Activated T-cell treated with anti-CD3 and anti-CD28 coated beads, Interleukin-2, amount 50 U/mL, for 4 hours (primary cell): ENCODE measurements around the gene FSD1. TPM values are rescaled to one million over a fixed set of nuclear protein-coding genes. Genes with fewer than 3 reads are reported as not detected.
"Not testable (repeated sequence)": the region's sequence is repeated elsewhere in the genome, so short reads cannot be mapped to it uniquely, and the experiment has no call there.

Source experiments
- ATAC-seq, 2 donors: fragments of 200-7000 bp; cut with Tn5 transposase; one replicate each; pipeline ENCODE4 v1.10.0; 2021
- DNase-seq: peaks from one replicate; pipeline ENCODE4 v3.0.0-alpha.2; 2020
- H3K27me3 Mint-ChIP-seq: one replicate; pipeline ENCODE4 v1.8.0; 2021; ENCODE audit warnings: low read depth, mixed read lengths
- H3K36me3 Mint-ChIP-seq: one replicate; pipeline ENCODE4 v1.8.0; 2022; ENCODE audit warnings: mixed read lengths; ENCODE audit not compliant: insufficient read depth
- H3K4me1 Mint-ChIP-seq: one replicate; pipeline ENCODE4 v1.8.0; 2021; ENCODE audit warnings: low read depth, mixed read lengths
- H3K4me3 Mint-ChIP-seq: one replicate; pipeline ENCODE4 v1.8.0; 2021; ENCODE audit warnings: mild to moderate bottlenecking, moderate library complexity, mixed read lengths
- H3K9me3 Mint-ChIP-seq: one replicate; pipeline ENCODE4 v1.8.0; 2021; ENCODE audit warnings: mixed read lengths
- total RNA-seq, 3 donors: library from RNA; stranded (reverse); gene quantifications; one replicate each; pipeline ENCODE4 v1.2.1, GENCODE V29; 2021

FSD1 gene
- total RNA-seq, 3 donors from 2014 or later, result 5.9 to 10.4 (median 9.1) TPM

GRCh38 chr19:4319067-4319718, 14.8 kb downstream of the FSD1 start:
- no peaks in the 10 kb centered on the region for H3K27me3 Mint-ChIP-seq
- H3K9me3 Mint-ChIP-seq, result peaks cover 5% of the 10 kb centered on the region
- DNase-seq, result no peak
- H3K4me1 Mint-ChIP-seq, result no peaks in the 10 kb centered on the region
- no peak for ATAC-seq
- H3K4me3 Mint-ChIP-seq, result no peak overlapping the region
- no peaks in the 10 kb centered on the region for H3K36me3 Mint-ChIP-seq

- Mint-ChIP-seq H3K4me3 (no peak overlapping the region), H3K27me3 (no peaks in the 10 kb centered on the region), H3K36me3 (no peaks in the 10 kb centered on the region), H3K9me3 (peaks cover 5% of the 10 kb centered on the region), H3K4me1 (no peaks in the 10 kb centered on the region)
- no peak for DNase-seq
- no peak for ATAC-seq
These were observed 16.0 kb downstream of the FSD1 start for GRCh38 chr19:4320419-4320818.

GRCh38 chr19:4322942-4323665, 18.7 kb downstream of the FSD1 start:
- Mint-ChIP-seq H3K36me3 (no peaks in the 10 kb centered on the region), H3K4me3 (no peak overlapping the region), H3K9me3 (peaks cover 5% of the 10 kb centered on the region), H3K4me1 (peaks cover 15% of the 10 kb centered on the region), H3K27me3 (peaks cover 3% of the 10 kb centered on the region)
- no peak for DNase-seq
- no peak for ATAC-seq

GRCh38 chr19:4323692-4324091, 19.3 kb downstream of the FSD1 start:
- no peak for DNase-seq
- H3K9me3 Mint-ChIP-seq, result peaks cover 5% of the 10 kb centered on the region
- H3K4me1 Mint-ChIP-seq, result peaks cover 20% of the 10 kb centered on the region
- H3K4me3 Mint-ChIP-seq, result no peak overlapping the region
- ATAC-seq, result no peak
- no peaks in the 10 kb centered on the region for H3K36me3 Mint-ChIP-seq
- H3K27me3 Mint-ChIP-seq, result peaks cover 3% of the 10 kb centered on the region

- no peak overlapping the region for H3K4me3 Mint-ChIP-seq
These were observed 19.8 kb downstream of the FSD1 start for GRCh38 chr19:4324228-4324627.

GRCh38 chr19:4326215-4326836, 21.9 kb downstream of the FSD1 start:
- peaks cover 25% of the 10 kb centered on the region for H3K4me1 Mint-ChIP-seq
- H3K4me3 Mint-ChIP-seq, result peak overlapping the region; percentile 4
- H3K36me3 Mint-ChIP-seq, result no peaks in the 10 kb centered on the region
- H3K27me3 Mint-ChIP-seq, result peaks cover 3% of the 10 kb centered on the region
- ATAC-seq (no peak), DNase-seq (no peak)
- H3K9me3 Mint-ChIP-seq, result no peaks in the 10 kb centered on the region

More at GRCh38 chr19:4324228-4324627, 19.8 kb downstream of the FSD1 start:
- no peak for DNase-seq
- H3K36me3 Mint-ChIP-seq, result no peaks in the 10 kb centered on the region
- H3K27me3 Mint-ChIP-seq, result peaks cover 3% of the 10 kb centered on the region
- ATAC-seq, result no peak
- peaks cover 22% of the 10 kb centered on the region for H3K4me1 Mint-ChIP-seq
- peaks cover 5% of the 10 kb centered on the region for H3K9me3 Mint-ChIP-seq

- no peak for ATAC-seq
These were observed 22.4 kb downstream of the FSD1 start for GRCh38 chr19:4326837-4327251.

GRCh38 chr19:4327252-4327876, 23.0 kb downstream of the FSD1 start:
- no peaks in the 10 kb centered on the region for H3K36me3 Mint-ChIP-seq
- H3K9me3 Mint-ChIP-seq, result no peaks in the 10 kb centered on the region
- H3K4me3 Mint-ChIP-seq, result peak overlapping the region; percentile 62

More at GRCh38 chr19:4326837-4327251, 22.4 kb downstream of the FSD1 start:
- peak overlapping the region; percentile 62 for H3K4me3 Mint-ChIP-seq
- no peaks in the 10 kb centered on the region for H3K36me3 Mint-ChIP-seq
- H3K4me1 Mint-ChIP-seq, result peaks cover 25% of the 10 kb centered on the region
- H3K9me3 Mint-ChIP-seq, result no peaks in the 10 kb centered on the region
- DNase-seq, result no peak
- H3K27me3 Mint-ChIP-seq, result peaks cover 3% of the 10 kb centered on the region

GRCh38 chr19:4327877-4328242, 23.5 kb downstream of the FSD1 start:
- peaks cover 3% of the 10 kb centered on the region for H3K27me3 Mint-ChIP-seq
- peak overlapping the region; percentile 62 for H3K4me3 Mint-ChIP-seq

More at GRCh38 chr19:4327252-4327876, 23.0 kb downstream of the FSD1 start:
- Mint-ChIP-seq H3K27me3 (peaks cover 3% of the 10 kb centered on the region), H3K4me1 (peaks cover 25% of the 10 kb centered on the region)
- DNase-seq (peak; percentile 68), ATAC-seq (peak; percentile 22 to 46)

GRCh38 chr19:4328243-4328990, 24.0 kb downstream of the FSD1 start:
- DNase-seq, result peak; percentile 98
- Mint-ChIP-seq H3K36me3 (no peaks in the 10 kb centered on the region), H3K4me3 (peak overlapping the region; percentile 85), H3K4me1 (peaks cover 25% of the 10 kb centered on the region), H3K27me3 (peaks cover 3% of the 10 kb centered on the region), H3K9me3 (no peaks in the 10 kb centered on the region)
- peak; percentile 86 to 90 for ATAC-seq

More at GRCh38 chr19:4327877-4328242, 23.5 kb downstream of the FSD1 start:
- peak in 1 of 2 donors; percentile 12 for ATAC-seq
- H3K36me3 Mint-ChIP-seq, result no peaks in the 10 kb centered on the region
- H3K9me3 Mint-ChIP-seq, result no peaks in the 10 kb centered on the region
- peaks cover 25% of the 10 kb centered on the region for H3K4me1 Mint-ChIP-seq
- peak; percentile 15 for DNase-seq

GRCh38 chr19:4328991-4329681, 24.7 kb downstream of the FSD1 start:
- Mint-ChIP-seq H3K4me3 (peak overlapping the region; percentile 85), H3K4me1 (peaks cover 25% of the 10 kb centered on the region)
- not testable (repeated sequence) for H3K27me3 Mint-ChIP-seq, H3K36me3 Mint-ChIP-seq, ATAC-seq, H3K9me3 Mint-ChIP-seq
- DNase-seq, result peak; percentile 42

- H3K36me3 Mint-ChIP-seq, result no peaks in the 10 kb centered on the region
- peaks cover 25% of the 10 kb centered on the region for H3K4me1 Mint-ChIP-seq
- H3K4me3 Mint-ChIP-seq, result peak overlapping the region; percentile 55
- ATAC-seq, result no peak
- no peaks in the 10 kb centered on the region for H3K9me3 Mint-ChIP-seq
- H3K27me3 Mint-ChIP-seq, result peaks cover 3% of the 10 kb centered on the region
- no peak for DNase-seq
These were observed 25.5 kb downstream of the FSD1 start for GRCh38 chr19:4329858-4330257.

GRCh38 chr19:4334929-4335570, 30.7 kb downstream of the FSD1 start:
- ATAC-seq (no peak), DNase-seq (no peak)
- Mint-ChIP-seq H3K36me3 (no peaks in the 10 kb centered on the region), H3K9me3 (no peaks in the 10 kb centered on the region), H3K27me3 (no peaks in the 10 kb centered on the region), H3K4me1 (peaks cover 13% of the 10 kb centered on the region), H3K4me3 (no peak overlapping the region)
